OCI-LY7 (cell line): Measurements from ENCODE around the gene RAET1E. TPM values are rescaled to one million over a fixed set of nuclear protein-coding genes. Genes with fewer than 3 reads are reported as not detected.

Source experiments
- BruUV-seq: library from RNA; stranded (reverse); fragments of 400-500 nt; replicated peaks from 2 replicates; lab custom pipeline; 2021; lab: Mats Ljungman, UMichigan
- CTCF ChIA-PET: fragments of 300-600 bp; sonication (Branson Sonifier 250); formaldehyde crosslinking; loops from one replicate; lab custom pipeline; 2022; ENCODE audit warnings: antibody characterized with exemption; ENCODE audit not compliant: unreplicated experiment; lab: Charles Lee
- POLR2A ChIA-PET: fragments of 300-600 bp; sonication (Branson Sonifier 250); formaldehyde crosslinking; loops from one replicate; lab custom pipeline; 2022; ENCODE audit warnings: antibody characterized with exemption; lab: Charles Lee
- DNase-seq: peaks from one replicate; pipeline ENCODE4 v3.0.0-alpha.2; 2015; ENCODE audit warnings: low spot score
- H2AFZ ChIP-seq: fragments of 200-600 bp; sonication (generic), shearing (Covaris generic); 2 replicates; pipeline ENCODE4 v1.6.1; 2014; ENCODE audit warnings: mild to moderate bottlenecking, antibody characterized with exemption, low read length, moderate library complexity
- H3K27ac ChIP-seq: fragments of 200-600 bp; sonication (generic); 2 replicates; pipeline ENCODE4 v1.5.1; 2014; ENCODE audit warnings: mixed run types, low read depth, mild to moderate bottlenecking, moderate library complexity, low read length, inconsistent platforms; ENCODE audit not compliant: poor library complexity, severe bottlenecking
- H3K36me3 ChIP-seq: fragments of 200-600 bp; sonication (generic); 2 replicates; pipeline ENCODE4 v1.6.1; 2014; ENCODE audit warnings: mild to moderate bottlenecking, antibody characterized with exemption, low read length, moderate library complexity, mixed read lengths; ENCODE audit not compliant: insufficient read depth
- H3K4me1 ChIP-seq: fragments of 200-600 bp; sonication (generic); 2 replicates; pipeline ENCODE4 v1.5.1; 2014; ENCODE audit warnings: mild to moderate bottlenecking, low read length; ENCODE audit not compliant: insufficient read depth, poor library complexity, severe bottlenecking
- H3K4me2 ChIP-seq: fragments of 200-600 bp; sonication (generic); 2 replicates; pipeline ENCODE4 v1.6.1; 2014; ENCODE audit warnings: mild to moderate bottlenecking, low read length
- H3K4me3 ChIP-seq: fragments of 200-600 bp; sonication (generic); 2 replicates; pipeline ENCODE4 v1.5.1; 2014; ENCODE audit warnings: mild to moderate bottlenecking, low read depth, low read length; ENCODE audit not compliant: poor library complexity, severe bottlenecking
- H3K79me2 ChIP-seq: fragments of 200-600 bp; sonication (generic); 2 replicates; pipeline ENCODE4 v1.6.1; 2016; ENCODE audit warnings: low read depth, mild to moderate bottlenecking, low read length, moderate library complexity, mixed read lengths; ENCODE audit not compliant: insufficient read depth
- H3K9me2 ChIP-seq: fragments of 200-600 bp; sonication (generic); 2 replicates; pipeline ENCODE4 v1.6.1; 2016; ENCODE audit warnings: mild to moderate bottlenecking, low read length, mixed read lengths; ENCODE audit not compliant: insufficient read depth
- H3K9me3 ChIP-seq: fragments of 200-600 bp; sonication (generic); 2 replicates; pipeline ENCODE4 v1.6.1; 2014; ENCODE audit warnings: mild to moderate bottlenecking, mixed run types, low read length, mixed read lengths
- H4K20me1 ChIP-seq: fragments of 200-600 bp; sonication (generic); 2 replicates; pipeline ENCODE4 v1.6.1; 2014; ENCODE audit warnings: mild to moderate bottlenecking, antibody characterized with exemption, low read length, moderate library complexity, mixed read lengths; ENCODE audit not compliant: insufficient read depth
- CTCF ChIP-seq: fragments of 200-600 bp; sonication (generic); conservative IDR thresholded peaks from 2 replicates; pipeline ENCODE4 v1.5.1; 2014; ENCODE audit warnings: mild to moderate bottlenecking, antibody characterized with exemption, low read length, moderate library complexity, mixed read lengths
- EZH2phosphoT487 ChIP-seq: fragments of 200-600 bp; sonication (generic); IDR thresholded peaks from 2 replicates; pipeline ENCODE4 v1.6.1; 2018; ENCODE audit warnings: low read depth, borderline replicate concordance, mild to moderate bottlenecking, mixed run types, antibody characterized with exemption, low read length, moderate library complexity, mixed read lengths
- intact Hi-C: fragments of 100-400 bp; cut with micrococcal nuclease; formaldehyde crosslinking; loops from one replicate; pipeline ENCODE4 v1.10.0; 2022; ENCODE audit not compliant: unreplicated experiment
- total RNA-seq, 2 experiments: library from RNA; depleted of rRNA in 1 of 2; stranded (reverse); fragments of >200 nt in 1 of 2; shearing (Covaris generic) in 1 of 2; gene quantifications; 2 replicates each; pipeline ENCODE4 v1.2.3, GENCODE V29; 2014 to 2022

Gene RAET1E
- total RNA-seq, 2 experiments from 2014 or later: not detected

- H3K79me2 ChIP-seq: no peaks in the 10 kb centered on the region
- no TSS peak for BruUV-seq
- H3K4me2 ChIP-seq: no peak overlapping the region
- no peaks in the 10 kb centered on the region for H3K4me1 ChIP-seq
- no peak overlapping the region for H3K4me3 ChIP-seq
- no peak overlapping the region for H2AFZ ChIP-seq
- no peaks in the 10 kb centered on the region for H4K20me1 ChIP-seq
- no peak overlapping the region for H3K27ac ChIP-seq
- no peaks in the 10 kb centered on the region for H3K36me3 ChIP-seq
- H3K9me3 ChIP-seq: no peaks in the 10 kb centered on the region
- DNase-seq: no peak
- ChIA-PET POLR2A (no interaction called here), CTCF (no interaction called here)
- intact Hi-C loops: no loop called here
- H3K9me2 ChIP-seq: no peaks in the 10 kb centered on the region
- TF ChIP-seq EZH2phosphoT487: no peak
- TF ChIP-seq CTCF: no peak
Measured at GRCh38 chr6:149891259-149891658, 6.7 kb downstream of the RAET1E start.

DNA sequence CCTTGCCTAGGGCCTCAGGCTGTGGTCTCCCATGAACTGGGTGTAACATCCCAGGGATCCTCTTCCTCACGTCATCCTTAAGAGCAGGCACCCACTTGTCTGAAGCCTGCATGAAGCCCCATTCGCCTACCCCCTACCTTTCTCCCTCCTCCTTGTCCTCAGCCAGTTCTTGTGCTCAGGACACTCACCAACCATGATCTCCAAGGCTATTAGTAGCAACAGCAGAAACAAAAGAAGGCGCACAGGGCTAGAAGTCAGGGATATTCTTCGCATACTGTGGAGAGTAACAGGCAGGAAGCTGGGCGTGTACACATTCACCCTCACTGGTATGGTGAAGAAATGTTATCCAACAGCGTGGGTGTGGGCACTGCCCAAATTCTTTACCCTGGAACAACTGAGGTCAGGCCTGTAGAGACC lies 7.3 kb downstream of the RAET1E start:
- no TSS peak for BruUV-seq
- H3K4me1 ChIP-seq: no peaks in the 10 kb centered on the region
- intact Hi-C loops: no loop called here
- H3K4me2 ChIP-seq: no peak overlapping the region
- no peak overlapping the region for H3K4me3 ChIP-seq
- no peaks in the 10 kb centered on the region for H3K9me3 ChIP-seq
- no peaks in the 10 kb centered on the region for H4K20me1 ChIP-seq
- H3K27ac ChIP-seq: no peak overlapping the region
- TF ChIP-seq CTCF (no peak), EZH2phosphoT487 (no peak)
- no peaks in the 10 kb centered on the region for H3K79me2 ChIP-seq
- ChIA-PET CTCF (no interaction called here), POLR2A (no interaction called here)
- H3K36me3 ChIP-seq: no peaks in the 10 kb centered on the region
- H3K9me2 ChIP-seq: no peaks in the 10 kb centered on the region
- DNase-seq: no peak
- H2AFZ ChIP-seq: no peak overlapping the region

GRCh38 chr6:149889326-149889725 lies 8.6 kb downstream of the RAET1E start:
- TF ChIP-seq CTCF: no peak
- no peak for TF ChIP-seq EZH2phosphoT487
- Histone ChIP-seq H3K9me2 (no peaks in the 10 kb centered on the region), H3K4me2 (no peak overlapping the region), H3K79me2 (no peaks in the 10 kb centered on the region), H3K4me1 (no peaks in the 10 kb centered on the region), H3K27ac (no peak overlapping the region), H3K4me3 (no peak overlapping the region), H3K9me3 (no peaks in the 10 kb centered on the region), H3K36me3 (no peaks in the 10 kb centered on the region), H2AFZ (no peak overlapping the region), H4K20me1 (no peaks in the 10 kb centered on the region)
- intact Hi-C loops: no loop called here
- POLR2A ChIA-PET: no interaction called here
- BruUV-seq: no TSS peak
- DNase-seq: no peak
- CTCF ChIA-PET: no interaction called here
